IMR-90 (cell line): Measurements from ENCODE around the gene ATP6V0C. TPM values are rescaled to one million over a fixed set of nuclear protein-coding genes. Genes with fewer than 3 reads are reported as not detected.
"Not testable (repeated sequence)": the region's sequence is repeated elsewhere in the genome, so short reads cannot be mapped to it uniquely, and the experiment has no call there.

Experiments used
- ATAC-seq: fragments of 200-7000 bp; cut with Tn5 transposase; 2 replicates; pipeline ENCODE4 v1.9.1; 2020; ENCODE audit warnings: low read depth, mild to moderate bottlenecking, moderate library complexity
- BruUV-seq: library from RNA; stranded (reverse); fragments of 400-500 nt; replicated peaks from 2 replicates; lab custom pipeline; 2021; lab: Mats Ljungman, UMichigan
- CTCF ChIA-PET: fragments of 300-600 bp; formaldehyde crosslinking; extraction: SDS; loops from one replicate; lab custom pipeline; 2021; ENCODE audit warnings: antibody characterized with exemption; lab: Yijun Ruan, JAX
- POLR2A ChIA-PET: fragments of 300-600 bp; sonication (Branson Sonifier 250); formaldehyde crosslinking; loops from one replicate; lab custom pipeline; 2022; ENCODE audit warnings: antibody characterized with exemption; ENCODE audit not compliant: unreplicated experiment; lab: Charles Lee
- DNase-seq: peaks from one replicate; pipeline ENCODE4 v3.0.0; 2013
- H2AFZ ChIP-seq: replicated peaks from 2 replicates; pipeline ENCODE3; 2013; ENCODE audit warnings: low read length, mild to moderate bottlenecking; ENCODE audit not compliant: poor library complexity
- H2AK5ac ChIP-seq: 2 replicates; pipeline ENCODE4 v1.6.1; 2013; ENCODE audit warnings: low read depth, low read length, inconsistent platforms
- H2AK9ac ChIP-seq: replicated peaks from 2 replicates; pipeline ENCODE3; 2013; ENCODE audit warnings: mild to moderate bottlenecking, low read depth, low read length, moderate library complexity; ENCODE audit not compliant: poor library complexity
- H2BK120ac ChIP-seq: 2 replicates; pipeline ENCODE4 v1.6.1; 2013; ENCODE audit warnings: low read depth, low read length, inconsistent platforms
- H2BK15ac ChIP-seq: 3 replicates; pipeline ENCODE4 v1.6.1; 2013; ENCODE audit warnings: low read depth, low read length, inconsistent platforms
- H2BK20ac ChIP-seq: 2 replicates; pipeline ENCODE4 v1.6.1; 2013; ENCODE audit warnings: low read depth, mild to moderate bottlenecking, inconsistent platforms, low read length, moderate library complexity
- H2BK5ac ChIP-seq: 2 replicates; pipeline ENCODE4 v1.6.1; 2013; ENCODE audit warnings: mild to moderate bottlenecking, low read depth, low read length, inconsistent platforms; ENCODE audit not compliant: poor library complexity, severe bottlenecking
- H3K14ac ChIP-seq: replicated peaks from 2 replicates; pipeline ENCODE4 v1.6.1; 2013; ENCODE audit warnings: low read depth, low read length, inconsistent platforms
- H3K18ac ChIP-seq: 2 replicates; pipeline ENCODE4 v1.6.1; 2013; ENCODE audit warnings: low read depth, low read length, control low read depth
- H3K23ac ChIP-seq: 2 replicates; pipeline ENCODE4 v1.6.1; 2013; ENCODE audit warnings: low read depth, low read length, inconsistent platforms
- H3K27ac ChIP-seq: 2 replicates; pipeline ENCODE4 v1.5.1; 2013; ENCODE audit warnings: mild to moderate bottlenecking, control low read depth, low read length; ENCODE audit not compliant: insufficient read depth
- H3K27me3 ChIP-seq: 2 replicates; pipeline ENCODE4 v1.6.1; 2013; ENCODE audit warnings: low read length; ENCODE audit not compliant: control insufficient read depth, insufficient read depth
- H3K36me3 ChIP-seq: 2 replicates; pipeline ENCODE4 v1.6.1; 2013; ENCODE audit warnings: low read length, mixed read lengths; ENCODE audit not compliant: control insufficient read depth, insufficient read depth
- H3K4ac ChIP-seq: 2 replicates; pipeline ENCODE4 v1.6.1; 2013; ENCODE audit warnings: low read depth, low read length, inconsistent platforms
- H3K4me1 ChIP-seq: 2 replicates; pipeline ENCODE4 v1.6.1; 2013; ENCODE audit warnings: low read length, mixed read lengths; ENCODE audit not compliant: control insufficient read depth, insufficient read depth
- H3K4me2 ChIP-seq: 2 replicates; pipeline ENCODE4 v1.6.1; 2013; ENCODE audit warnings: low read depth, mild to moderate bottlenecking, control low read depth, low read length, moderate library complexity
- H3K4me3 ChIP-seq: 2 replicates; pipeline ENCODE4 v1.5.1; 2013; ENCODE audit warnings: low read depth, mild to moderate bottlenecking, control low read depth, low read length, moderate library complexity; ENCODE audit not compliant: insufficient read depth
- H3K56ac ChIP-seq: 2 replicates; pipeline ENCODE4 v1.6.1; 2013; ENCODE audit warnings: low read length, inconsistent platforms; ENCODE audit not compliant: insufficient read depth; ENCODE audit errors: extremely low read depth
- H3K79me1 ChIP-seq, 2 experiments: 2 replicates each; pipeline ENCODE4 v1.6.1; 2013; ENCODE audit warnings: low read length in 2 of 2, inconsistent platforms in 1 of 2, low read depth in 1 of 2
- H3K9ac ChIP-seq: 2 replicates; pipeline ENCODE4 v1.6.1; 2013; ENCODE audit warnings: low read depth, low read length, control low read depth
- H3K9me1 ChIP-seq: 2 replicates; pipeline ENCODE4 v1.6.1; 2013; ENCODE audit warnings: low read length, inconsistent platforms; ENCODE audit not compliant: insufficient read depth
- H3K9me3 ChIP-seq: 2 replicates; pipeline ENCODE4 v1.6.1; 2013; ENCODE audit warnings: low read length; ENCODE audit not compliant: control insufficient read depth, insufficient read depth
- H4K20me1 ChIP-seq: 2 replicates; pipeline ENCODE4 v1.6.1; 2013; ENCODE audit warnings: low read length, inconsistent platforms; ENCODE audit not compliant: insufficient read depth
- H4K5ac ChIP-seq: 2 replicates; pipeline ENCODE4 v1.6.1; 2013; ENCODE audit warnings: mild to moderate bottlenecking, low read depth, low read length, control low read depth
- H4K8ac ChIP-seq, 2 experiments: 2 replicates each; pipeline ENCODE4 v1.6.1; 2013; ENCODE audit warnings: low read depth in 2 of 2, low read length in 2 of 2, control low read depth in 1 of 2, inconsistent platforms in 1 of 2
- H4K91ac ChIP-seq: 2 replicates; pipeline ENCODE4 v1.6.1; 2013; ENCODE audit warnings: low read depth, low read length, inconsistent platforms; ENCODE audit not compliant: insufficient read depth
- WGBS, 2 experiments: methylation state at CpG; one replicate each; pipeline versions ENCODE4 v1.1.5 to v1.1.7; 2013; ENCODE audit warnings: missing lambda C conversion rate in 2 of 2; ENCODE audit not compliant: insufficient read length in 1 of 2; ENCODE audit errors: extremely low coverage in 2 of 2; 5-methylcytosine and 5-hydroxymethylcytosine counted together
- dilution Hi-C: fragments of 300-500 bp; cut with HindIII; formaldehyde crosslinking; loops from one replicate; pipeline ENCODE4 v1.14.3; 2018; ENCODE audit warnings: low sequenced_read_pairs; ENCODE audit not compliant: unreplicated experiment
- in situ Hi-C: fragments of 300-500 bp; cut with MboI; formaldehyde crosslinking; loops from 3 replicates; pipeline ENCODE4 v1.14.3; 2019; ENCODE audit warnings: low sequenced_read_pairs, inconsistent platforms, mixed read lengths
- intact Hi-C: fragments of 100-400 bp; cut with micrococcal nuclease; formaldehyde crosslinking; loops from 2 replicates; pipeline ENCODE4 v1.10.0; 2022
- polyA plus RNA-seq, 3 experiments: library from polyadenylated mRNA; depleted of rRNA; stranded (reverse); fragments of >200 nt; gene quantifications; 2 replicates each; pipeline ENCODE4 v1.2.3, GENCODE V29; 2012; ENCODE audit warnings: low replicate concordance in 1 of 3
- total RNA-seq: library from RNA; depleted of rRNA; stranded (reverse); fragments of >200 nt; gene quantifications from 2 replicates; pipeline ENCODE4 v1.2.3, GENCODE V29; 2012

Gene ATP6V0C
- total and polyA plus RNA-seq, 2 of the 4 experiments (the other 2 are of a cell fraction) = 8.4 to 107 TPM

GRCh38 chr16:2550283-2550878 lies 36.6 kb downstream of the ATP6V0C start:
- H2AK9ac ChIP-seq, H3K56ac ChIP-seq, H3K9me1 ChIP-seq, H3K36me3 ChIP-seq, H3K18ac ChIP-seq, BruUV-seq, H2AFZ ChIP-seq, H3K9me3 ChIP-seq, DNase-seq, ATAC-seq, in situ Hi-C loops, H3K23ac ChIP-seq, H3K14ac ChIP-seq, H2AK5ac ChIP-seq, dilution Hi-C loops, H2BK20ac ChIP-seq, H4K20me1 ChIP-seq, H3K27ac ChIP-seq, H4K8ac ChIP-seq, H2BK15ac ChIP-seq, H3K4ac ChIP-seq, H4K5ac ChIP-seq, CTCF ChIA-PET, H2BK5ac ChIP-seq, H3K4me3 ChIP-seq, POLR2A ChIA-PET, intact Hi-C loops, H3K4me1 ChIP-seq, H3K27me3 ChIP-seq, H3K9ac ChIP-seq, H3K4me2 ChIP-seq, H4K91ac ChIP-seq, H2BK120ac ChIP-seq: not testable (repeated sequence)
- H3K79me1 ChIP-seq = peaks cover 0 to 20% of the 10 kb centered on the region in 2 experiments; a peak in 2 of 4 replicates
- no CpG with 5 or more reads among the region's 14 CpGs for WGBS, 2 experiments
